Measurements from ENCODE around the gene PIK3R5. TPM values are rescaled to one million over a fixed set of nuclear protein-coding genes. Genes with fewer than 3 reads are reported as not detected.

The PIK3R5 gene
- total and polyA plus RNA-seq, 4 donors, result 11.7 to 70.9 (median 35.0) TPM

DNA sequence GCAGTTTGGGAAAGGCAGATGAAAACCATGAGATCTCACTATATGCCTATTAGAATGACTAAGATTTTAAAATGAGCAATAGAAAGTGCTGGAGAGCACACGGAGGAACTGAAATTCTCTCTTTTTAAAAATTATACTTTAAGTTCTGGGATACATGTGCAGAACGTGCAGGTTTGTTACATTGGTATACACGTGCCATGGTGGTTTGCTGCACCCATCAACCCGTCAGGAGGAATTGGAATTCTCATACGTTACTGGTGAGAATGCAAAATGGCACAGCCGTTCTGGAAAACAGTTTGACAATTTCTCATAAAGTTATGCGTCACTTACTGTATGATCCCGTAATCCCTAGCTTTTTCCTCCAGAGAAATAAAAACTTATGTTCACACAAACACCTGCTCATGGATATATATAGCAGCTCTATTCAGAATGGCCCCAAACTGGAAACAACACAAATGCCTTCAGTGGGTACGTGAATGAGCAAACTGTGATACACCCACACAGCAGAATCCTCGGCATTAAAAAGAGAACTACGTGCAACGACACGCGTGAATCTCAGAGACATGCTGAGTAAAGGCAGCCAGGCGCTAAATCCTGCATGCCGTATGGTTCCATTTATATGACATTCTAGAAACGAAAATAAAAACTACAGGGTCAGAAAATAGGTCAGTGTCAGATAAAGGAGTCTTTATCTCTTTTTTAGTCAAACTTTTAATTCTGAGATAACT, 109.9 kb downstream of the PIK3R5 start:
- DNase-seq (no peak), ATAC-seq (ENCODE audit: insufficient read depth, low FRiP score) (no peak)
- H3K36me3 ChIP-seq (ENCODE audit: control insufficient read depth in 4 of 4, insufficient read depth in 4 of 4, low read length in 4 of 4), result no peaks in the 10 kb centered on the region
- TF ChIP-seq, protein P1, sequence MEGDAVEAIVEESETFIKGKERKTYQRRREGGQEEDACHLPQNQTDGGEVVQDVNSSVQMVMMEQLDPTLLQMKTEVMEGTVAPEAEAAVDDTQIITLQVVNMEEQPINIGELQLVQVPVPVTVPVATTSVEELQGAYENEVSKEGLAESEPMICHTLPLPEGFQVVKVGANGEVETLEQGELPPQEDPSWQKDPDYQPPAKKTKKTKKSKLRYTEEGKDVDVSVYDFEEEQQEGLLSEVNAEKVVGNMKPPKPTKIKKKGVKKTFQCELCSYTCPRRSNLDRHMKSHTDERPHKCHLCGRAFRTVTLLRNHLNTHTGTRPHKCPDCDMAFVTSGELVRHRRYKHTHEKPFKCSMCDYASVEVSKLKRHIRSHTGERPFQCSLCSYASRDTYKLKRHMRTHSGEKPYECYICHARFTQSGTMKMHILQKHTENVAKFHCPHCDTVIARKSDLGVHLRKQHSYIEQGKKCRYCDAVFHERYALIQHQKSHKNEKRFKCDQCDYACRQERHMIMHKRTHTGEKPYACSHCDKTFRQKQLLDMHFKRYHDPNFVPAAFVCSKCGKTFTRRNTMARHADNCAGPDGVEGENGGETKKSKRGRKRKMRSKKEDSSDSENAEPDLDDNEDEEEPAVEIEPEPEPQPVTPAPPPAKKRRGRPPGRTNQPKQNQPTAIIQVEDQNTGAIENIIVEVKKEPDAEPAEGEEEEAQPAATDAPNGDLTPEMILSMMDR (IDR thresholded peaks at IDR 0.05; ENCODE audit: control extremely low read depth, extremely low read depth), result no peak
- no peak overlapping the region for H3K4me3 ChIP-seq
- no peaks in the 10 kb centered on the region for H3K9me3 ChIP-seq (ENCODE audit: control insufficient read depth in 4 of 4, insufficient read depth in 3 of 4, low read length in 3 of 4)
- peaks cover 0 to 11% (median 2%) of the 10 kb centered on the region in 3 donors for H3K27me3 ChIP-seq (ENCODE audit: control insufficient read depth in 3 of 3, insufficient read depth in 3 of 3, low read length in 2 of 3)
- 76 to 87% methylated on average over 17 of the region's 17 CpGs for WGBS, 2 donors
- H3K27ac ChIP-seq (ENCODE audit: low read depth in 1 of 2, low read length in 1 of 2), result no peak overlapping the region
- H3K9ac ChIP-seq (ENCODE audit: insufficient read depth in 1 of 2, low read length in 2 of 2), result no peak overlapping the region
- peaks cover 0 to 4% (median 0%) of the 10 kb centered on the region in 5 donors for H3K4me1 ChIP-seq (ENCODE audit: control insufficient read depth in 5 of 5, insufficient read depth in 5 of 5, low read length in 5 of 5)

DNA sequence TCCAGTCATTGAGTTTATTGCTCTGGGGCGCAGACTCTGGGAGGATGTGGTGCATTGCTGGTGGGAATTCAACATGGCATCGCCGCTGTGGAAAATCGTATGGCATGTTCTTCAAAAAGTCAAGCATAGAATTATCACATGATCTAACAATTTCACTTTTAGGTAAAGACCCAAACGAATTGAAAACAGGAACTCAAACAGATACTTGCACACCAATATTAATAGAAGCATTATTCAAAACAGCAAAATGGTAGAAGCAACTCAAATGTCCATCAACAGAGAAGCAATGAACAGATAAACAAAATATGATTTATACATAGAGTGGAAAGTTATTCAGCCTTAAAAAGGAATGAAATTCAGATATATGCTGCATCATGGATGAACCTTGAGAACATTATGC, 113.9 kb downstream of the PIK3R5 start:
- no peak for DNase-seq
- no peak for ATAC-seq (ENCODE audit: insufficient read depth, low FRiP score)
- peaks cover 0 to 7% (median 2%) of the 10 kb centered on the region in 3 donors for H3K27me3 ChIP-seq (ENCODE audit: control insufficient read depth in 3 of 3, insufficient read depth in 3 of 3, low read length in 2 of 3)
- no peaks in the 10 kb centered on the region for H3K4me1 ChIP-seq (ENCODE audit: control insufficient read depth in 5 of 5, insufficient read depth in 5 of 5, low read length in 5 of 5)
- WGBS, 2 donors, result 86 to 87% methylated on average over 5 of the region's 5 CpGs
- TF ChIP-seq, protein P1 (IDR thresholded peaks at IDR 0.05; ENCODE audit: control extremely low read depth, extremely low read depth), result no peak
- H3K4me3 ChIP-seq, result no peak overlapping the region
- H3K9me3 ChIP-seq (ENCODE audit: control insufficient read depth in 4 of 4, insufficient read depth in 3 of 4, low read length in 3 of 4), result no peaks in the 10 kb centered on the region
- no peak overlapping the region for H3K27ac ChIP-seq (ENCODE audit: low read depth in 1 of 2, low read length in 1 of 2)
- H3K9ac ChIP-seq (ENCODE audit: insufficient read depth in 1 of 2, low read length in 2 of 2), result no peak overlapping the region
- H3K36me3 ChIP-seq (ENCODE audit: control insufficient read depth in 4 of 4, insufficient read depth in 4 of 4, low read length in 4 of 4), result no peaks in the 10 kb centered on the region

DNA sequence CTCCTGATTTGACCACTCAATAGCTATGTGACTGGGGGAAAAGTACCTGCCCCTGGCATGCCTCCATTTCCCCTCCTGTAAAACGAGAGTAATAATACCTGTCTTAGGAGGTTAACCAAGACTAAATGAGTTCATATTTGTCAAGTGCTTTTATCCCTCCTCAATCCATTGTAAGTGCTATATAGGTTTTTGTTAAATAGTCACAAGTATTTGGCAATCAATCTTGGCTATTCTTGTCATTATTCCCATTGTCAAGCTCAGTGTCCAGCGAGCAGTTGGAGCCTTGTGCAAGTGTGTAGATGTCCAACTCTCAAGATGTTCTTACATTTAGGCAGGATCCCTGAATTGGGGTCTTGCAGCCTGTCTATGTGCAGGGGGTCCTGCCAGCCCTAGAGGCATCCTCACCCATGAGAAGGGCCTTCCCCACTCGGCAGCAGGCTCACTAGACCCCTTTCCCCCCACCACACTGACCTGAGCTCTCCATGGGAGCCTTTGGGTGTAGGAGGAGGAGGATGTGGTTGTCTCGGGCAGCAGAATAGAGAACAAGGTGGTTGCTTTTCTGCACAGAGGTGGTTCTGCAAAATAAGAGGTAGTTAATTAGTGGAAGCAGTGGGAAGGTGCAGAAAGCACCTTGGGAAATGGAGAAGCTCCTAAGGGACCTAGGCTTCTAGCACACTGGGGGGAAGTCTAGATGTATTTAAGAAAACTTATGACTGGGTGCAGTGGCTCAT, 116.0 kb downstream of the PIK3R5 start:
- Histone ChIP-seq H3K27ac (ENCODE audit: low read depth in 1 of 2, low read length in 1 of 2) (no peak overlapping the region), H3K4me1 (ENCODE audit: control insufficient read depth in 5 of 5, insufficient read depth in 5 of 5, low read length in 5 of 5) (no peaks in the 10 kb centered on the region), H3K9me3 (ENCODE audit: control insufficient read depth in 4 of 4, insufficient read depth in 3 of 4, low read length in 3 of 4) (no peaks in the 10 kb centered on the region), H3K4me3 (no peak overlapping the region), H3K9ac (ENCODE audit: insufficient read depth in 1 of 2, low read length in 2 of 2) (no peak overlapping the region), H3K36me3 (ENCODE audit: control insufficient read depth in 4 of 4, insufficient read depth in 4 of 4, low read length in 4 of 4) (no peaks in the 10 kb centered on the region), H3K27me3 (ENCODE audit: control insufficient read depth in 3 of 3, insufficient read depth in 3 of 3, low read length in 2 of 3) (peaks cover 0 to 3% (median 0%) of the 10 kb centered on the region in 3 donors)
- TF ChIP-seq, protein P1 (IDR thresholded peaks at IDR 0.05; ENCODE audit: control extremely low read depth, extremely low read depth), result no peak
- DNase-seq (no peak), ATAC-seq (ENCODE audit: insufficient read depth, low FRiP score) (no peak)
- 67 to 70% methylated on average over 4 of the region's 4 CpGs for WGBS, 2 donors
